Neural progenitor cell (in vitro differentiated cells): ENCODE data around the gene PRR14L.
"Not testable (repeated sequence)": the region's sequence is repeated elsewhere in the genome, so short reads cannot be mapped to it uniquely, and the experiment has no call there.

ENCODE experiments used
- CTCF ChIP-seq: fragments of 200-600 bp; sonication (generic); IDR thresholded peaks from 2 replicates; pipeline ENCODE4 v1.5.1; 2017; ENCODE audit warnings: antibody characterized with exemption, mild to moderate bottlenecking
- EZH2 ChIP-seq: fragments of 200-600 bp; sonication (generic); IDR thresholded peaks from 2 replicates; pipeline ENCODE4 v1.6.1; 2017; ENCODE audit warnings: antibody characterized with exemption, mild to moderate bottlenecking, moderate library complexity

GRCh38 chr22:31740314-31740713 lies 9.6 kb downstream of the PRR14L start:
- TF ChIP-seq EZH2, CTCF: not testable (repeated sequence)
